Ovary (tissue), 3 donors: ENCODE measurements around the gene BLVRA.

Experiments used
- EP300 ChIP-seq: sonication (generic); formaldehyde crosslinking; IDR thresholded peaks from one replicate; pipeline ENCODE4 v1.6.1; 2017; ENCODE audit warnings: antibody characterized with exemption
- POLR2A ChIP-seq: fragments of 450-650 bp; IDR thresholded peaks from one replicate; pipeline ENCODE4 v1.6.1; 2017; ENCODE audit warnings: antibody characterized with exemption, mild to moderate bottlenecking, moderate library complexity
- TF ChIP-seq, protein P1 (sequence below), 3 donors: fragments of 450-650 bp in 2 of 3; fragments of 200-600 bp in 1 of 3; IDR thresholded peaks; one replicate each; pipeline versions ENCODE4 v1.5.1 to v1.8.0; 2016 to 2022; ENCODE audit warnings: antibody characterized with exemption in 3 of 3, mild to moderate bottlenecking in 1 of 3
- donor health status: DM: no; HTN: no; CAD: no.

DNA sequence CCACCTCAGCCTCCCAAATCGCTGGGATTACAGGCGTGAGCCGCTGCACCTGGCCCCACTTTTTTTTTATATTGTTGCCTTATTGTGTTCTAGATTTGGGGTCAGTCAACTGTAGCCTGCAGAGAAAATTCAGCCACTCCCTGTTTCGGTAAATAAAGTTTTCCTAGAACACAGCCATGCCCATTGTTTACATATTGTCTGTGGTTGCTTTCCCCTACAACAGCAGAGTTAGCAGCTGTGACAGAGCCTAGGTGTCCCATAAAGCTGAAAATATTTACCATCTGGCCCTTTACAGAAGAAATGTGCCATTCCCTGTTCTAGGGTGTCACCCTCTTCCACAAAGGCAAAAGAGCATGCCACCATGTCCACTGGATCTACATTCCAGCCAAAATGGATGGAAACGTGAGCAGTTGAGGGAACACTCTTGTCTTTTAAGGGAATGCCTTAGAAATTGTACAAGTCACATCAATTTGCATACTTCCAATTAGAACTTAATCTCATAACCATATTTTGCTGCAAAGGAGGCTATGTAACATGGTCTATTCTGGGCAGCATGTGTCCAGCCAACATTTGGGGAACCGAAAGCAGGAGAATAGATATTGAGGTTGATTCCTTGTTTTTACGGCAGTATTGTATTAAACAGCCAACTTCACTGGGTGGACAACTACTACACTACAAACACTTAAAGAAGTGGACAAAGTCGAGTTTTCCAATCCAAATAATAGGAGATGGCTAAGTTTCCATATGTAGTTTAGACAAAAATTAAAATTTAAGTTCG, 11.0 kb upstream of the BLVRA start:
- TF ChIP-seq, protein P1, sequence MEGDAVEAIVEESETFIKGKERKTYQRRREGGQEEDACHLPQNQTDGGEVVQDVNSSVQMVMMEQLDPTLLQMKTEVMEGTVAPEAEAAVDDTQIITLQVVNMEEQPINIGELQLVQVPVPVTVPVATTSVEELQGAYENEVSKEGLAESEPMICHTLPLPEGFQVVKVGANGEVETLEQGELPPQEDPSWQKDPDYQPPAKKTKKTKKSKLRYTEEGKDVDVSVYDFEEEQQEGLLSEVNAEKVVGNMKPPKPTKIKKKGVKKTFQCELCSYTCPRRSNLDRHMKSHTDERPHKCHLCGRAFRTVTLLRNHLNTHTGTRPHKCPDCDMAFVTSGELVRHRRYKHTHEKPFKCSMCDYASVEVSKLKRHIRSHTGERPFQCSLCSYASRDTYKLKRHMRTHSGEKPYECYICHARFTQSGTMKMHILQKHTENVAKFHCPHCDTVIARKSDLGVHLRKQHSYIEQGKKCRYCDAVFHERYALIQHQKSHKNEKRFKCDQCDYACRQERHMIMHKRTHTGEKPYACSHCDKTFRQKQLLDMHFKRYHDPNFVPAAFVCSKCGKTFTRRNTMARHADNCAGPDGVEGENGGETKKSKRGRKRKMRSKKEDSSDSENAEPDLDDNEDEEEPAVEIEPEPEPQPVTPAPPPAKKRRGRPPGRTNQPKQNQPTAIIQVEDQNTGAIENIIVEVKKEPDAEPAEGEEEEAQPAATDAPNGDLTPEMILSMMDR (IDR thresholded peaks at IDR 0.05), result no peak
- TF ChIP-seq POLR2A (no peak), EP300 (no peak)
